ENCODE results near the gene SMYD4.

Gene SMYD4

GRCh38 chr17:1786708-1787107 is 43.0 kb downstream of the SMYD4 start:
- POLR2A ChIA-PET (ENCODE audit: low non-redundant PET), result no interaction called here

GRCh38 chr17:1785930-1786329 is 43.8 kb downstream of the SMYD4 start:
- POLR2A ChIA-PET (ENCODE audit: low non-redundant PET), result interaction anchor here (0.6 kb wide), 1 partner anchor 69 kb away, joined by 8 read pairs; no protein-coding TSS in a partner anchor
- no peak for DNase-seq (ENCODE audit: low spot score)
- TF ChIP-seq CTCF (conservative IDR thresholded peaks at IDR 0.05; ENCODE audit: low read depth), result no peak
- H3K27ac ChIP-seq, result peak overlapping the region; percentile 99
- CTCF ChIA-PET, result no interaction called here

More at GRCh38 chr17:1786708-1787107, 43.0 kb downstream of the SMYD4 start:
- no peak for DNase-seq (ENCODE audit: low spot score)
- H3K27ac ChIP-seq, result peak overlapping the region; percentile 99
- TF ChIP-seq CTCF (conservative IDR thresholded peaks at IDR 0.05; ENCODE audit: low read depth), result no peak
- CTCF ChIA-PET, result interaction anchor here (0.6 kb wide), 1 partner anchor 43 kb away, joined by 5 read pairs; no protein-coding TSS in a partner anchor

GRCh38 chr17:1783834-1784611 is 45.7 kb downstream of the SMYD4 start:
- peak; percentile 72 for TF ChIP-seq CTCF (conservative IDR thresholded peaks at IDR 0.05; ENCODE audit: low read depth)
- DNase-seq (ENCODE audit: low spot score), result peak; percentile 61
- ChIA-PET CTCF (interaction anchor here (0.5 to 1.2 kb wide), 8 partner anchors 10 to 686 kb away, joined by 3 to 6 read pairs (median 4); no protein-coding TSS in a partner anchor), POLR2A (ENCODE audit: low non-redundant PET) (no interaction called here)
- peak overlapping the region; percentile 99 for H3K27ac ChIP-seq

GRCh38 chr17:1783271-1783670 is 46.4 kb downstream of the SMYD4 start:
- H3K27ac ChIP-seq, result peak overlapping the region; percentile 99
- no peak for TF ChIP-seq CTCF (conservative IDR thresholded peaks at IDR 0.05; ENCODE audit: low read depth)
- no peak for DNase-seq (ENCODE audit: low spot score)
- ChIA-PET POLR2A (ENCODE audit: low non-redundant PET) (no interaction called here), CTCF (interaction anchor here (0.5 to 1.1 kb wide), 7 partner anchors 29 to 685 kb away, joined by 3 to 6 read pairs (median 3); no protein-coding TSS in a partner anchor)

GRCh38 chr17:1782171-1782567 is 47.5 kb downstream of the SMYD4 start:
- no peak for TF ChIP-seq CTCF (conservative IDR thresholded peaks at IDR 0.05; ENCODE audit: low read depth)
- no peak for DNase-seq (ENCODE audit: low spot score)
- ChIA-PET POLR2A (ENCODE audit: low non-redundant PET) (no interaction called here), CTCF (interaction anchor here (1.1 kb wide), 1 partner anchor 61 kb away, joined by 3 read pairs; no protein-coding TSS in a partner anchor)
- peak overlapping the region; percentile 99 for H3K27ac ChIP-seq

GRCh38 chr17:1779571-1780131 is 50.1 kb downstream of the SMYD4 start:
- peak overlapping the region; percentile 99 for H3K27ac ChIP-seq
- TF ChIP-seq CTCF (conservative IDR thresholded peaks at IDR 0.05; ENCODE audit: low read depth), result no peak
- POLR2A ChIA-PET (ENCODE audit: low non-redundant PET), result no interaction called here
- peak; percentile 88 for DNase-seq (ENCODE audit: low spot score)
- CTCF ChIA-PET, result interaction anchor here (0.8 kb wide), 1 partner anchor 205 kb away, joined by 3 read pairs; no protein-coding TSS in a partner anchor
